Measurements from ENCODE around the gene ZBTB2.

- TF ChIP-seq CTCF (conservative IDR thresholded peaks at IDR 0.05) (no peak), ZFX (IDR thresholded peaks at IDR 0.05) (no peak)
These were observed 49.1 kb upstream of the ZBTB2 start for GRCh38 chr6:151440498-151440897.
